Activated CD4-positive, alpha-beta T cell treated with anti-CD3 and anti-CD28 coated beads, Interleukin-2, amount 50 U/mL, for 1 hour (primary cell): Measurements from ENCODE around the gene DCAF11.

ENCODE experiments used
- DNase-seq: peaks from one replicate; pipeline ENCODE4 v3.0.0-alpha.2; 2020

DCAF11 gene

GRCh38 chr14:24079491-24080141, 35.0 kb upstream of the DCAF11 start:
- DNase-seq = no peak

- DNase-seq = no peak
Measured at GRCh38 chr14:24080142-24080530, 34.4 kb upstream of the DCAF11 start.

- DNase-seq = peak; percentile 62
Measured at GRCh38 chr14:24080888-24081738, 33.5 kb upstream of the DCAF11 start.

- DNase-seq = no peak
Measured at GRCh38 chr14:24081739-24082211, 32.8 kb upstream of the DCAF11 start.

- no peak for DNase-seq
Measured at GRCh38 chr14:24082411-24083080, 32.0 kb upstream of the DCAF11 start.

- DNase-seq = no peak
Measured at GRCh38 chr14:24083462-24083861, 31.1 kb upstream of the DCAF11 start.

- DNase-seq = no peak
Measured at GRCh38 chr14:24084440-24084839, 30.1 kb upstream of the DCAF11 start.

- DNase-seq = no peak
Measured at GRCh38 chr14:24085215-24085614, 29.4 kb upstream of the DCAF11 start.

GRCh38 chr14:24086193-24086955, 28.2 kb upstream of the DCAF11 start:
- DNase-seq = no peak

- DNase-seq = no peak
Measured at GRCh38 chr14:24087004-24087403, 27.6 kb upstream of the DCAF11 start.

GRCh38 chr14:24088095-24088494, 26.5 kb upstream of the DCAF11 start:
- DNase-seq = no peak

GRCh38 chr14:24089890-24090289, 24.7 kb upstream of the DCAF11 start:
- DNase-seq = no peak

- no peak for DNase-seq
Measured at GRCh38 chr14:24092110-24092504, 22.5 kb upstream of the DCAF11 start.

- DNase-seq = no peak
Measured at GRCh38 chr14:24092505-24093206, 21.9 kb upstream of the DCAF11 start.

- DNase-seq = no peak
Measured at GRCh38 chr14:24093207-24093900, 21.2 kb upstream of the DCAF11 start.

GRCh38 chr14:24093901-24094840, 20.4 kb upstream of the DCAF11 start, which contains the start of gene PCK2:
Gene PCK2 (plus strand): TSS chr14:24094311. CDS start chr14:24094406, 95 bp downstream.
- DNase-seq = peak; percentile 69

GRCh38 chr14:24094841-24095270, 19.7 kb upstream of the DCAF11 start:
- no peak for DNase-seq

GRCh38 chr14:24095271-24096068, 19.1 kb upstream of the DCAF11 start:
- DNase-seq = no peak

- no peak for DNase-seq
Measured at GRCh38 chr14:24096545-24097181, 17.9 kb upstream of the DCAF11 start.
